GM18519 (cell line): Measurements from ENCODE around the gene PPP2R2D.

ENCODE experiments used
- ATAC-seq: cut with Tn5 transposase; IDR thresholded peaks from one replicate; pipeline ENCODE4 v1.9.1; 2021; ENCODE audit warnings: mild to moderate bottlenecking, moderate library complexity; ENCODE audit not compliant: unreplicated experiment, low FRiP score

The PPP2R2D gene

DNA sequence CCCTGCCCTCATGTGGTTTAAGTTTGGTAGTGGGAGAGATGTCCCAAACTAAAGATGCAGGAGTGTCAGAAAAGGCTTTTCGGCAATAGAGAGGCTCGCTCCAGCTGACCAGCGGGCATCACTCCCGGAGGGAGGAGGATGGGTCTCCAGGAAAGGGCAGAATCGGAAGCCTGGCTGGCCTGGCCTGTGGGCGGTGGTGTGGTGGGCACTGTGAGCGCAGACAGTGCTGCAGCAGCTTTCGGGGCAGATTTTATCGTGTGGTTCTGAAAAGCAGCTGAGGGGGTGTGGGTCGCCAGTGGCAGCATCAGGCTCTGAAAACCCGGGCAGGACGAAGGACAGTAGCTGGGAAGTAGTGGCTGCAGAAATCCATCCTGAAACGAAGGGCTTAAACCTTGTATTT lies 68.1 kb downstream of the PPP2R2D start:
- ATAC-seq = no peak

DNA sequence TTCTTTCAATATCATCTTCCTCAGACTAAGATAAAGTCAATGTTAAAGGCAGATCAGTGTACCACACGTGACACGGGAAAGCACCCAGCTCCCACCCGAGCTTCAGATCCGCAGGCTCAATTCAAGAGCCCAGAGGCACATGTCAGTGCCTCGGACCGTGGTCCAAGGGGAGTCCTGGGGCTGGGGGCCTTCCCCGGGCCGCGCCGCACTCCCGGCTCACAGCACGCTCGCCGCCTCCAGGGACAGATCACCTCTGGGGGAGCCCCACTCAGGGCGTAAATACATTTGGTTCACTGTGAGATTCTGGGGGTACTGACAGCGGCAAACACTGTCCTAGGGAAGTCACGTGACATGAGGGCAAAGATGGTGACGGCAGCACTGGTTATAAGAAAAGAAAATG lies 70.1 kb downstream of the PPP2R2D start:
- no peak for ATAC-seq

DNA sequence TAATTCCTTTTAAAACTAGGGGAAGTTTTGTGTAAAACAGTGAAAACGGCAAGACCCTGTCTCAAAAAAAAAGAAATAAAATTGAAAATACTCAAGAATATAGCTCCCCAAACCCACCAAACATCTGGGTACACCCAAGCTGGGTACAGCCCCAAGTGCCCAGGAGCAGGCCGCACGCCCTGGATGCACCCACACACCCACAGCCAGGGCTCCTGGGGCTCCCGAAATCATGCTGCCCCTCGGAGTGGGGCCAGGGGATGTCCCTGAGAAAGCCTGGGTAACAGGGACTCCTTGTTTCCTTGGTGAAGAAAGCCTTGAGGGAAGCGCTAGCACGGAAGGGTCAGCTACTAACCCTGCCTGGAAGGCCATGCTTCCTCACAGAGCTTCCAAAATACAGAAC lies 70.8 kb downstream of the PPP2R2D start:
- ATAC-seq = no peak

DNA sequence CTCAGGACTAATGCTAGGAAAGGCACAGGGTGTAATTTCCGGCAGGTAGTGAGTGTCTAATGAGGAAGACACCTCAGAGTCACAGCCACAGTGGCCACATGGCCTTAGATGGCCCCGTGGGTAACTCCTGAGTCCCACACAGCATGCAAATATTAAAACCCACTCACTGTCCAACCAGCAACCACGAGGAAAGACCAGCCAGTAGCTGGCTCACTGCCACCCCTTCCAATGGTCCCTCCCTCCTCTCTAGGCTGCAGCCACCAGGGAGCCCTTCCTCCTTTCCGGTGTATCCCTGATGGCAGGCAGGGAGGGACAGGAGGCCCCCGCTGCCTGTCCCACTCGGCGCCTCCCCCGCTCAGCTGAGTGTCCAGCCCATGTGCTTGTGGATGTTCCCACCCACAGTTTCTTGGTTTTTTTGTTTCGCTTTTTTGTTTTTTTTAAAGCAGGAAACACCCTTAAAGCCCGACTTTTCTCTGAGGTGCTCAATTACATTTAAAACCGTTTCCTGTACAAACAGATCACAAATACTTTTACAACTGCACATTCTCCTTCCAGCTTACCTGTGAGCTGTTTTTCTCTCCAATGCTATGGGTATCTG lies 71.8 kb downstream of the PPP2R2D start:
- ATAC-seq = no peak

DNA sequence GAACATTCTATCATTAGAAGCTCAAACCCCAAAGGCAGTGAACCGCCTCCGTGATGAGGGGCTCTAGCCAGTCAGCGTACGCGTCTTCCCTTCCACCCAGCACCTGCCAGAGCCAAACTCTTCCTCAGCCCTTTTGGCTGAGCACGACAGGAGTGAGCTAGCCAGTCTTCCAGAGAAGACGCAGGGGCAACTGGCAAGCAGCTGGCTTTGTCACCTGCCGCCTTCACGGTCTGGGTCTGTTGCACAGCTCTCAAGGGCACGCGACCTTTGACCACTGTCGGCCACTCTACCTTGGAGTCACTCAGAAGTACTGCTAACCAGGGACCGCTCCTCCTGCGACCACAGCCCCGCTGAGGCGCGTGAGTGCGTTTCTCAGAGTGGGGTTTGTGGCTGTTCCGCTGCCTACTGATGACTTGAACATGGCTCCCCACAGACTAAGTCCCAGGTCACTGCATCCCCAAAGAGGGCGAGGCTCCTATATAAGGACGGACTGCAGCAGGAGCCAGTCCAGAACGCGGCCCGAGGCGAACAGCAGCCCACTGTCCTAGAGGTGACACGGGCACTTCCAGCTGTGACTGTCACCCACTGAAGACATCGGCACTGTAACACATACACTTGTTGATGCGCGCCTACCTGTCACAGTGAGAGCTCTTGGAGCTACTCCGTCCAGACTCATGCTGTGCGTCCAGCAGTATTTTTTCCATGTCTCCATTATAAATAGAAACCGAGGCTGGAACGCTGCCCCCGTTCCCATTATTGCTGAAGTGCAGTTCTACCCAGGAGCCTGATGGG lies 72.5 kb downstream of the PPP2R2D start:
- ATAC-seq = no peak

DNA sequence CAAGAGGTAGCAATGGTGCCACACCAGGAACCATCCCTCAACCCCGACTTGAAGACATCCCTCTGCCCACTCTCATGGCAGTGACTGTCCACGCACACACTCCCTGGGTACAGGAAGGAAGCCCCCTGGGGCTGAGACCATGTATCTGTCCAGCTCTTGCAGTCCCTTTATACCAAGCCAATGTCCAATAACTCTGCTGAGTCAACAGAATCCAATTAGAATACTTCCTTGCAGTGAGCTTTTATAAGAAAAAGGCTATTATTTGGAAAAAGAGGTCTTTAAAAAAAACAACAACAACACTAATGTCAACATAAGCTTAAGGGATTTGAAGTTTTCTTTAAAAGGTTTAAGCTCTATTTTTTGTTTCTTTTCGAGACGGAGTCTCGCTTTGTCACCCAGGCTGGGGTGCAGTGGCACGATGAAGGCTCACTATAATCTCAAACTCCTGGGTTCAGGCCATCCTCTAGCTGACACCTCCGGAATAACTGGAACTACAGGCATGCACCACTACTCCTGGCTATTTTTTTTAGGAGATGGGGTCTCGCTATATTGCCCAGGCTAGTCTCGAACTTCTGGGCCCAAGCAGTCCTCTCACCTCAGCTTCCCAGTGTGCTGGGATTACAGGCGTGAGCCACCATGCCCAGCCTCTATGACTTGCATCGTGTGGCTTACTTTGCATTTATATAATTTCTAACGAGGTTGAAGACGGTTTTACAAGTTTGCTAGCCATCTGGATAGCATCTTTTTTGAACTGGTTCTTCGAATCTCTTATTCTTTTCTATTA lies 73.4 kb downstream of the PPP2R2D start:
- no peak for ATAC-seq

DNA sequence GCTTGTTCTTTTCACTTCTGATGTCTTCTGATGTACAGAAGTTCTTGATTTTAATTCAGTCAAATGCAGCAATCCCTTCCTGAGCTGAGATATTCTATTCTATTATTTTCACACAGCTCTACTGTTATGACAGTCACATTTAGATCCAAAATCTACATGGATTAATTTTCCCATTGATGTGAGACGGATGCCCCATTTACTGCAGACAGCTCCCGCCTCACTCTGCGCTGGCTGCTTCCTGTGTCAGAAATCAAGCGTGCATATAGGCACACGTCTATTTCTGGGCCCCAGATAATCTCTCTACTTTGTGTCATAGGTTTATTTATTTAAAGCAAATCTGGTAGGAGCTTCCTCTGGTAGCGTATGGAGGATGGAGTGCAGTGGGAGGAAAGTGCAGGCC lies 74.2 kb downstream of the PPP2R2D start:
- no peak for ATAC-seq

DNA sequence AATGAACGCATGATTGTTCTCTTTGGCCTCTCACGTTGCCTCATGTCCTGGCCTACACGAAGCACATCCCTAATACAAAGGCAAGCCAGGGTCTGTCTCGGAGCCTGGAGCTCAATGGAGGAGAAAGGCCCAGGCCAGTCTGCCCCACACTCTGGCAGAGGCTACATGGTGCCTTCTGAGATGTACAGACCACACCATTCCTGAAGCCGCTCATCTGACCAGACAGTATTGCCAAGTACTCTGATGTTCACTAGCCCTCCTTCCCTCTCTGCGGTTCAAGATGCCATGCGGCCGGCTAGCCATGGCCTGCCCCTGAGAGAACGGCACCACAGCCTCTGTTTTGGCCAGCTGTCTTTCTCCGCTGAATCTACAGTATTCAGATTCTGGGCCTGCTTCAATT lies 75.0 kb downstream of the PPP2R2D start:
- no peak for ATAC-seq

DNA sequence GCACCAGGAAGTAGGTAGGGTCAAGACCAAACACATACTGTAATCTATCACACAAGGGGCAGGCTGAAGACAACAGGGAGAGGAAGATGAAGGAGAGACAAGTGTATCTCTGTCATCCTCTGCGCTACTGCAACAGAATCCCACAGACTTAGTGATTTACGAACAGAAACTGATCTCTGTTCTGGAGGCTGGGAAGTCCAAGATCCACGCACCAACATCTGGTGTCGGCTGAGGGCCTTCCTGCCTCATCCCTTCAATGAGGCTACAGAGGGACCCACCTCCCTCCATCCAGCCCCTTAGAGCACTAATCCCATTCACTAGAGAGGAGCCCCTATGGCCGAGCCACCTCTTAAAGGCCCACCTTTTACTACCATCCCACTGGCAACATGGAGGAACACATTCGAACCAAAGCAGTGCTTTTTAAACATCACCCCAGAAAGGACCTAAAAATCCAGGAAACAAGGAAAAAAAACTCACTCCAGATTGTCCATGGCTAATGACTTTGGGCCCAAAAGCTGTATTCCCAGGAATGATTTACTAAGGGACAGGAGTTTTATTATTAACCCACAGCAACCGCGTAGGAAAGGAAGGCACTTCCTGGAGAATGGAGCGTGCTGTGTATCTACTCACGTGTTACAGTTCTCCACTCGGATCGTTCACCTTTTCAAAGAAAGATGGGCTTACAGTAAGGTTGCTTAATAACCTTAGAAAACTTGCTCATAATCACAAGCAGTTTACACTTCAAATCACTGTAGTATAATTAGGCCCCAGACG lies 76.7 kb downstream of the PPP2R2D start:
- ATAC-seq = no peak

DNA sequence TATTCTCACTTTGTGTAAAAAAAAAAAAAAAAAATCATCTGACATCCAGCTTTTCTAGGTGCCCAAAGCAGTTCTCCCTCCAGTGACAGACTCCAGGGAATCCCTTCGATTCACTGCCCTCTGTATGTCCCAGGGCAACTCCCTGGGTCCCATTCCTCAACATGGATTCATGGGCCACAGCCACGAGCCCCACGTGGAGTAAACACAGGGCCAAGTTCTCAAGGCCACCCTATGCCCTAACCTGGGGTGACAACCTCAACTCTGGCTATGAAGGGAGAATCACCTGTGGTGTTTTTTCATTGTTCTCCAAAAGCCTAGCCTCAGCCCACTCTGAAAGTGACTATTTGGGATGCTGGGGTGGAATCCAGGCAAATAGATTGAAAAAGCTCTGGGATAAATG lies 77.6 kb downstream of the PPP2R2D start:
- ATAC-seq = no peak

DNA sequence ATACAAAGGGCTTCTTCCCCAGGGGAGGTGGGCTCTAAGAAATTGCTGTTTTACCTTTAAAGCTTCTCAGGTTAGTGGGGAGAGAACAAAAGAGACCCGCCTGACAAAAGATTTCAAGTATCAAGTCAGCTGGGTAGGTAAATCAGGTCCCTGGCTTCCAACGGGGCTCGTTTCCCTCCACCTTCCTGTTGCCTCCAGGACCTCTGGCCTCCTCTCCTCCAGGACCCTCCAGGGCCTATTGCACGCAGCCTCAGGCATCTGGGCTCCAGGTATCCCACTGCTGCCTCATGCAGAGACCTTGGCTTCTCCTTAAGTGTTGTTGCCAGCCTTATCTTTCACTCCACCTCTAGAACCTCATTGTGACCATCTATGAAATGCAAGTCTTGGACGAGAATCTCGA lies 78.0 kb downstream of the PPP2R2D start:
- no peak for ATAC-seq

DNA sequence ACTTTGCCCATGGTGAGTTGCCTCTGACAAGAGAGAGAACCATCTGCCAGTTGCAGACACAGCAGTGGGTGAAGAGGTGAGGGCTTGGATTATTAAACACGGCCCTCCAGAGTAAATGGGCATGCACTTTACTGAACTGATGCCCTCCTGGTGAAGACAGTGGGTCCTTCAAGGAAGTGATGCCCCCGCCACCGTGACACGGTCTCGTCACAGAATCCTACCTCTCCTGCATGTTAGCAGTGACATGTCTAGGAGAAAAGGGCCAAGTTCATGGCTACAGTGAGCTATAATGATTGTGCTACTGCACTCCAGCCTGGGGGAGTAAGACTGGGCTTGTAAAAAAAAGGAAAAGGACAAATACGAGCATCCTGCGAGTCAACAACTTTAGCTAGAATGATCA lies 78.5 kb downstream of the PPP2R2D start:
- no peak for ATAC-seq

DNA sequence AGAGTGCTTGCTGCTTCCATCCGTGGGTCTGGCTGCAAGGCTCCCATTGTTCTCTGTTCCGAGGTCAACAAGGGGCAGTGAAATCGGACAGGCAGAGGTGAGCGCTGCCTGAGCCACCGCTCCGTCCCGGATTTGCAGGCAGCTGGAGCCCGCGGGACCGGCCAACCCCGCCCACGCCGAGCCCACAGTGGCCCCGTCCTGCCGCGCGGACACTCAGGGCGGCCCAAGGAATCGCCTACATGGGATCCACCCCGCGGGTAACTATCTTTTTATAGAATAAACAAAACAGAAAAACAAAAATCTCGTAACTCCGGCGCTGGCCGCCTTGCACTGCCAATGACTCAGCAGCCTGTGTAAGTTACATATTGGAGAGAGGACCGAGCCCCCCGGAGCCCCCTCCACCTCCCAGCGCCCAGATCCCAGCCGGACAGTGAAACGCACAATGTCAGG lies 79.0 kb downstream of the PPP2R2D start:
- no peak for ATAC-seq

DNA sequence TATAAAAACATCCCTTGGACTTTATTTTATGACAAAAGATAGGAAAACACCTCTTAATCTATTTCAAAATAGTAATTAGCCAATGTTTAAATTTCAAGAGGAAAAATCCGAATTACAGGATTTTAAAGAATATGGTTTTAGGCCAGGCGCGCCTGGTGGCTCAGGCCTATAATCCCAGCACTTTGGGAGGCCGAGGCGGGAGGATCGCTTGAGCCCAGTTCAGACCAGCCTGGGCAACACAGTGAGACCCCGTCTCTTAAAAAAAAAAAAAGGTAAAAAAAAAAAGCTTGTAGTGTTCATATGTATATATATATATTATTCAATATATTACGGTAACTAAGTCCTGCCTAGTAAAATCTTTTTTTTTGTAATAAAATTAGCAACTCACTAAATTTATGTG lies 79.5 kb downstream of the PPP2R2D start:
- no peak for ATAC-seq

DNA sequence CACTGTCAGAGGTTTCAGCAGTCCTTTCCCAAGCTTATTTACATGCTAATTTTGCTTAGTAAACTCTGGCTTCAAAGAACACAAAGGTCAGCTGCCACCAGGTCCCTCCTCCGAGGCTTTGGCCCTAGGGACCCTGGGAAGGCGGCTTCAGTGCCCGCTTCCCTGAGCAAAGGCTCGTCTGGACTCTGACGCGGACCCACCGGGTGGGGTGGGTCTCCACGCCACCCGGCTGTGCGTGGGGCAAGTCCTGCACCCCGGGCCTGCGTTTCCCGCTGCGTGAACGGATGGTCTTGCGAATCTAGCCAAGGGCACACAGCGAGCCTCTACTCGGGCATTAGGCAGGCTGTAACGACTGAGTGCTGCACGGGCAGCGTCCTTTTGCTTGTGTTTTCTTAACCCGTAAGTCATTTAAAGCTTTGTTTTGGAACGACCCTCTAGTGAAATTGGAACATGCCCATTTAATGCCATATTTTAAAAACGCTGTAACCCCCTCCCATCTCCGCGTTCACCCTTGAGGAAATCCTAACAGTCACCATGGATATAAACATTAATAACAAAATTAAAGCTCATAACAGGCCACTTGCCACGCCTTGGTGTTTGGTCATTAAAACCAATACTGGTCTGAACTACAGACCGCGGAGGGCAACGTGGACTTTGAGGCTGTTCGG lies 80.1 kb downstream of the PPP2R2D start:
- ATAC-seq = no peak

DNA sequence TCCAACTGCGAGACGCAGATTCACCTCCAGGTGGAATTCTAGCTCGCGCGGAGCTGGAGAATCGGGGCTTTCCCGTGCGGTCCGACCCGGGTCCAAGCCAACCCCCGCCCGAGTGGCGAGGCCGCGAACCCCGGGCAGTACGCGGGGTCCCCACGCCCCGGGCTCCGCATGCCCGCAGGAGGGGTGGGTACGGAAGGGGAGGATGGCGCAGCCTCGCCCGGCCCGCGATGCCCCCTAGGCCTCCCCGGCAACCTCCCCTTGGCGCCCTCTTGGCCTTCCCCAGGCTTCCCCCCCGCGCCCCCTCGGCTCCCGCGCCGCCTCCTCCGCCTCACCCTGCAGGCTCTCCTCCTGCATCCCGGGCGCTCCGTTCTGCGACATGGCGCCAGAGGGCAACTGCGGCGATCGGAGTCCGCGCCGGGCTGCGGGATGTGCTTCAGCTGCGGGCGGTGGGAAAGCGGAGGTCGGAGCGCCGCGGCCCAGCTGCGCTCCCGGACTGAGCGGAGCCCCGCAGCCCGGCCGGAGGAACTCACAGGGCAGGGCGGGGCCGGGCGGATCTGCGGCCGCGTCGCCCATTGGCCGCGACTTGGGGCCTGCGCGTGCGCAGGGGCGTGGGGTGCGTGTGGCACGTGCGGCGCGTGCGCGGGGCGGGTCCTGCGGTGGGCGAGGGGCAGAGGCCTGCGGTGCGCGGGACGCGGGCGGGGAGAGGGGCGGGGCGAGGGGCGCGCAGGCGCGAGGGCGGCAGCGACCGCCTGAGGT lies 80.8 kb downstream of the PPP2R2D start, which contains the start of gene BNIP3:
TSS of gene BNIP3 (minus strand) at position 495 of the 756 bp plus-strand sequence. CDS start at position 378, 117 bp downstream.
- ATAC-seq = peak; percentile 84

DNA sequence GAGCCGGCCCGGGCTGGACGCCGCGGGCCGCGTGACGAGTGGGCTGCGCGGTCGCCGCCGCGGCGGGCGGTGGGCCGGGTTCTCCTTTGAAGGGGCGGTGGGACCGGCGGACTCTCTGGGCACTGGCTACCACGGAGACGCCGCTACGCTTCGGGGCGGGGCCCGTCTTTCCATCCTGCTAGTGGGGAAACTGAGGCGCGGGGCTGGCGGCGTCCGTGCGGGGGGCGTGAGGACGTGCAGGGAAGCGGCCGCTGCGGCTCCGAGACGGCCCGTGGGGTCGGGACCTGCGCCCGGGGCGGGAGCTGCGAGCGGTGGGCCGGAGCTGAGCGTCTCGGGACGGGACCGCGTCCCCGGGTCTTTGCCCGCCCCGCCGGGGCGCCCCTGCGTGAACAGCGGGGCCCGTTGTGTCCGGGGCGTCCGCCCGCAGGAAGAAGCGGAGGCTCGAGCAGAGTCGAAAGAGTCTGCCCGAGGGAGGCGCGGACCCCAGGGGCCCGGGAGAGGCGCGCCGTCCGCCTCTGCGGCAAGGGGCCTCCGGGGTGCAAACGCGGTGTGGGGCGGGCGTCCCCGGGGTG lies 81.5 kb downstream of the PPP2R2D start:
- peak; percentile 10 for ATAC-seq

DNA sequence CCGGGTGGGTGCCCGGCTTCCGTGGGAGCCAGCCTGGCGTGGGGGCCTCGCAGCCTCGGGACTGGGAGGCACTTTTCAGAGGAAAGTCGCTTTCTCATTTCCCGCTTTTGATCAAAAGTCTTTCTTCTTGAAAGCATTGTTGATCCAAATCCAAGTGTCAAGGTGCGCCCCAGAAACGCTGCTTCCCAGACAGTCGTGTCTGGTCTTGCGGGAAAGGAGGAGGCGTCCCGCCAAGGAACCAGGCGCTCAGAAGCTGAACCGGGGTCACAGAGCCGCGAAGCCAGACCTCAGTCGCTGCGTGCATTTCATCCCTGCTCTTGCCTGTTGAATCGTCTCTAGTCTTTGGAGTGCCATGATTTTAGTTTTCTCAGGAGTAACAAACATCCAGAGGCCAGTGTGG lies 82.0 kb downstream of the PPP2R2D start:
- no peak for ATAC-seq

DNA sequence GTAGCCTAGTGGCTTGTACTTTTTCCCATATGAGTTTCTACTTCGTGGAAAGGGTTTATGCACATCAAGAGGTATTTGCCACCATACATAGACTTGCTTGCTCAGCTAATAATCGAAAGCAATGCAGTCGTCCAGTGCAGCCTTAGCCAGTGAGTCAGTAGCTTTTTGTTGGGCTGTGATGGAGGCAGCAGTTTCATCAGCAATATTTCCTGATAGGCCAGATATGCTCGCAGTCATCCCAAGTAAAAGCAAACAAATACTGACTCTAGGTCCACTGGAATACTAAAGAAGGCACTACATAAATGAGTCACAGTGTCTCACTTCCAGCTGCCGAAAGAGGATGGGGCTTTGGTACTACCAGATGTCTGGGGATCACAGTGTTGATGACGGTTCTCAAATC lies 83.0 kb downstream of the PPP2R2D start:
- no peak for ATAC-seq
